Gastroesophageal sphincter (tissue), 3 donors: ENCODE results near the gene BACH2.

ENCODE experiments used
- CTCF ChIP-seq, 4 experiments: fragments of 200-600 bp in 2 of 4; fragments of 450-650 bp in 2 of 4; sonication (generic) in 1 of 4; IDR thresholded peaks; one replicate each; pipeline ENCODE4 v1.5.1; 2017 to 2019; ENCODE audit warnings: antibody characterized with exemption in 4 of 4, mild to moderate bottlenecking in 2 of 4, moderate library complexity in 2 of 4
- EP300 ChIP-seq: sonication (generic); formaldehyde crosslinking; IDR thresholded peaks from one replicate; pipeline ENCODE4 v1.6.1; 2017; ENCODE audit warnings: antibody characterized with exemption, mild to moderate bottlenecking
- POLR2A ChIP-seq, 2 donors: fragments of 450-650 bp; IDR thresholded peaks; one replicate each; pipeline ENCODE4 v1.6.1; 2017; ENCODE audit warnings: antibody characterized with exemption in 2 of 2, mild to moderate bottlenecking in 2 of 2, moderate library complexity in 1 of 2

- TF ChIP-seq EP300, result no peak
- TF ChIP-seq CTCF (IDR thresholded peaks at IDR 0.05), result no peak
- TF ChIP-seq POLR2A (IDR thresholded peaks at IDR 0.05), result no peak
Observed at GRCh38 chr6:89954721-89955148, 341.9 kb downstream of the BACH2 start.
